OCI-LY7 (cell line): ENCODE results near the gene PODN. TPM values are rescaled to one million over a fixed set of nuclear protein-coding genes. Genes with fewer than 3 reads are reported as not detected.

Experiments used
- BruUV-seq: library from RNA; stranded (reverse); fragments of 400-500 nt; replicated peaks from 2 replicates; lab custom pipeline; 2021; lab: Mats Ljungman, UMichigan
- CTCF ChIA-PET: fragments of 300-600 bp; sonication (Branson Sonifier 250); formaldehyde crosslinking; loops from one replicate; lab custom pipeline; 2022; ENCODE audit warnings: antibody characterized with exemption; ENCODE audit not compliant: unreplicated experiment; lab: Charles Lee
- POLR2A ChIA-PET: fragments of 300-600 bp; sonication (Branson Sonifier 250); formaldehyde crosslinking; loops from one replicate; lab custom pipeline; 2022; ENCODE audit warnings: antibody characterized with exemption; lab: Charles Lee
- DNase-seq: peaks from one replicate; pipeline ENCODE4 v3.0.0-alpha.2; 2015; ENCODE audit warnings: low spot score
- H2AFZ ChIP-seq: fragments of 200-600 bp; sonication (generic), shearing (Covaris generic); 2 replicates; pipeline ENCODE4 v1.6.1; 2014; ENCODE audit warnings: mild to moderate bottlenecking, antibody characterized with exemption, low read length, moderate library complexity
- H3K27ac ChIP-seq: fragments of 200-600 bp; sonication (generic); 2 replicates; pipeline ENCODE4 v1.5.1; 2014; ENCODE audit warnings: mixed run types, low read depth, mild to moderate bottlenecking, moderate library complexity, low read length, inconsistent platforms; ENCODE audit not compliant: poor library complexity, severe bottlenecking
- H3K36me3 ChIP-seq: fragments of 200-600 bp; sonication (generic); 2 replicates; pipeline ENCODE4 v1.6.1; 2014; ENCODE audit warnings: mild to moderate bottlenecking, antibody characterized with exemption, low read length, moderate library complexity, mixed read lengths; ENCODE audit not compliant: insufficient read depth
- H3K4me1 ChIP-seq: fragments of 200-600 bp; sonication (generic); 2 replicates; pipeline ENCODE4 v1.5.1; 2014; ENCODE audit warnings: mild to moderate bottlenecking, low read length; ENCODE audit not compliant: insufficient read depth, poor library complexity, severe bottlenecking
- H3K4me2 ChIP-seq: fragments of 200-600 bp; sonication (generic); 2 replicates; pipeline ENCODE4 v1.6.1; 2014; ENCODE audit warnings: mild to moderate bottlenecking, low read length
- H3K4me3 ChIP-seq: fragments of 200-600 bp; sonication (generic); 2 replicates; pipeline ENCODE4 v1.5.1; 2014; ENCODE audit warnings: mild to moderate bottlenecking, low read depth, low read length; ENCODE audit not compliant: poor library complexity, severe bottlenecking
- H3K79me2 ChIP-seq: fragments of 200-600 bp; sonication (generic); 2 replicates; pipeline ENCODE4 v1.6.1; 2016; ENCODE audit warnings: low read depth, mild to moderate bottlenecking, low read length, moderate library complexity, mixed read lengths; ENCODE audit not compliant: insufficient read depth
- H3K9me2 ChIP-seq: fragments of 200-600 bp; sonication (generic); 2 replicates; pipeline ENCODE4 v1.6.1; 2016; ENCODE audit warnings: mild to moderate bottlenecking, low read length, mixed read lengths; ENCODE audit not compliant: insufficient read depth
- H3K9me3 ChIP-seq: fragments of 200-600 bp; sonication (generic); 2 replicates; pipeline ENCODE4 v1.6.1; 2014; ENCODE audit warnings: mild to moderate bottlenecking, mixed run types, low read length, mixed read lengths
- H4K20me1 ChIP-seq: fragments of 200-600 bp; sonication (generic); 2 replicates; pipeline ENCODE4 v1.6.1; 2014; ENCODE audit warnings: mild to moderate bottlenecking, antibody characterized with exemption, low read length, moderate library complexity, mixed read lengths; ENCODE audit not compliant: insufficient read depth
- EZH2phosphoT487 ChIP-seq: fragments of 200-600 bp; sonication (generic); IDR thresholded peaks from 2 replicates; pipeline ENCODE4 v1.6.1; 2018; ENCODE audit warnings: low read depth, borderline replicate concordance, mild to moderate bottlenecking, mixed run types, antibody characterized with exemption, low read length, moderate library complexity, mixed read lengths
- intact Hi-C: fragments of 100-400 bp; cut with micrococcal nuclease; formaldehyde crosslinking; loops from one replicate; pipeline ENCODE4 v1.10.0; 2022; ENCODE audit not compliant: unreplicated experiment
- total RNA-seq, 2 experiments: library from RNA; depleted of rRNA in 1 of 2; stranded (reverse); fragments of >200 nt in 1 of 2; shearing (Covaris generic) in 1 of 2; gene quantifications; 2 replicates each; pipeline ENCODE4 v1.2.3, GENCODE V29; 2014 to 2022
- TF ChIP-seq, protein P1 (sequence below): fragments of 200-600 bp; sonication (generic); conservative IDR thresholded peaks from 2 replicates; pipeline ENCODE4 v1.5.1; 2014; ENCODE audit warnings: mild to moderate bottlenecking, antibody characterized with exemption, low read length, moderate library complexity, mixed read lengths

Gene PODN
- total RNA-seq, 2 experiments from 2014 or later: not detected

DNA sequence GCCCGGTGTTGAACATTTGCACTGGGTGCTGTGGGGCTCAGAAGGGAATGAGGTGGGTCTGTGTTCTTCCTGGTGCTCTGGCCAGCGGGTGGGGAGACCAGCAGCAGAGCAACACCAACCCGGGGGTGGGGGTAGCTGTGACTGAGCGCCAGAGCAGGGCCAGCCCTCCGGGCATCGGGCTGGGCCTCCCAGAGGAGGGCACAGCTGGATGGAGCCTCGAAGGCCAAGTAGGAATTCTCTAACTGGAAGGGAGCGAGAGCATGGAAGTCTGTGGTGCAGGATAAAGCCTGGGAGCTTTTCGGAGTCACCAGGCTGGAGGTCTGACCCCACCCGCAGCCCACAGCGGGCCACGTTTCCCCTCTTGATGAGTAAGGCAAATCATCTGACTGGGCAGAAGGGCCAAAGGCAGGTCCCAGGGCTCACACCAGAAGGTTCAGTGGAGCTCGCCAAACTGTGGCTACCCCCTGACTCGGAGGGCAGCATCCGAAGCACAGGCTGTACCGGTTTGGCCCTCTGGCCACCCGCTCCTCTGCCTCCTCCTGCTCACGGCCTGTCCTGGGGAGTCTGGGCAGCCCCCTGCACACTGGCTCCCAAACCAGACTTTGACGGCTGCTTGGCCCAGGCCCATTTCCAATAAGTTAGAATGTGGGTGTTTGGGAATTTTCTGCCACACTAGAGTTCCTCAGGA lies 61.6 kb downstream of the PODN start:
- Histone ChIP-seq H4K20me1 (no peaks in the 10 kb centered on the region), H3K4me1 (no peaks in the 10 kb centered on the region), H3K27ac (no peak overlapping the region), H3K79me2 (no peaks in the 10 kb centered on the region), H3K36me3 (no peaks in the 10 kb centered on the region), H2AFZ (no peak overlapping the region), H3K9me3 (no peaks in the 10 kb centered on the region), H3K4me2 (no peak overlapping the region), H3K9me2 (no peaks in the 10 kb centered on the region), H3K4me3 (no peak overlapping the region)
- intact Hi-C loops: no loop called here
- DNase-seq: no peak
- TF ChIP-seq, protein P1, sequence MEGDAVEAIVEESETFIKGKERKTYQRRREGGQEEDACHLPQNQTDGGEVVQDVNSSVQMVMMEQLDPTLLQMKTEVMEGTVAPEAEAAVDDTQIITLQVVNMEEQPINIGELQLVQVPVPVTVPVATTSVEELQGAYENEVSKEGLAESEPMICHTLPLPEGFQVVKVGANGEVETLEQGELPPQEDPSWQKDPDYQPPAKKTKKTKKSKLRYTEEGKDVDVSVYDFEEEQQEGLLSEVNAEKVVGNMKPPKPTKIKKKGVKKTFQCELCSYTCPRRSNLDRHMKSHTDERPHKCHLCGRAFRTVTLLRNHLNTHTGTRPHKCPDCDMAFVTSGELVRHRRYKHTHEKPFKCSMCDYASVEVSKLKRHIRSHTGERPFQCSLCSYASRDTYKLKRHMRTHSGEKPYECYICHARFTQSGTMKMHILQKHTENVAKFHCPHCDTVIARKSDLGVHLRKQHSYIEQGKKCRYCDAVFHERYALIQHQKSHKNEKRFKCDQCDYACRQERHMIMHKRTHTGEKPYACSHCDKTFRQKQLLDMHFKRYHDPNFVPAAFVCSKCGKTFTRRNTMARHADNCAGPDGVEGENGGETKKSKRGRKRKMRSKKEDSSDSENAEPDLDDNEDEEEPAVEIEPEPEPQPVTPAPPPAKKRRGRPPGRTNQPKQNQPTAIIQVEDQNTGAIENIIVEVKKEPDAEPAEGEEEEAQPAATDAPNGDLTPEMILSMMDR: no peak
- TF ChIP-seq EZH2phosphoT487: no peak
- POLR2A ChIA-PET: no interaction called here
- BruUV-seq: no TSS peak
- CTCF ChIA-PET: no interaction called here

DNA sequence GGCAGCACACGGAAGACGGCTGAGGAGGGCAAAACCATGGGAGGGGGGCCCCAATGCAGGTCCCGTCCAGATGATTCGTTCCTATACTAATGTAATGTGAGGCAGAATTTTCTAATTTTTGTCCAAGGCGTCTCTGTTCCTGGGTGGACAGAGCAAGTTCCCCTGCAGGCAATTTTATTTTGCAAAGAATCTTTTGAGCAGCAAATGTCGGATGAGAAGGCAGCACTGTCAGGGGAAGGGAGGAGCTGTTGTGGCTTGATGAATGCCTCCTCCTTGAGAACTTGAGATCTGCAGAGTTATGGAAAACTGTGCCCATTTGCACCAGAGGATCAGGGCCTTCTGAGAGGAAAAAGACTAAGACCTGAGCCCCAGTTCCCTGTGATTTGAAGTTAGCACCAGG lies 63.1 kb downstream of the PODN start:
- no peak overlapping the region for H3K27ac ChIP-seq
- H3K79me2 ChIP-seq: no peaks in the 10 kb centered on the region
- ChIA-PET POLR2A (no interaction called here), CTCF (no interaction called here)
- no peak overlapping the region for H2AFZ ChIP-seq
- H3K9me3 ChIP-seq: no peaks in the 10 kb centered on the region
- TF ChIP-seq, protein P1: no peak
- TF ChIP-seq EZH2phosphoT487: no peak
- no peak overlapping the region for H3K4me2 ChIP-seq
- intact Hi-C loops: no loop called here
- H3K4me3 ChIP-seq: no peak overlapping the region
- no peaks in the 10 kb centered on the region for H3K9me2 ChIP-seq
- BruUV-seq: no TSS peak
- no peaks in the 10 kb centered on the region for H3K36me3 ChIP-seq
- H3K4me1 ChIP-seq: no peaks in the 10 kb centered on the region
- H4K20me1 ChIP-seq: no peaks in the 10 kb centered on the region
- no peak for DNase-seq

DNA sequence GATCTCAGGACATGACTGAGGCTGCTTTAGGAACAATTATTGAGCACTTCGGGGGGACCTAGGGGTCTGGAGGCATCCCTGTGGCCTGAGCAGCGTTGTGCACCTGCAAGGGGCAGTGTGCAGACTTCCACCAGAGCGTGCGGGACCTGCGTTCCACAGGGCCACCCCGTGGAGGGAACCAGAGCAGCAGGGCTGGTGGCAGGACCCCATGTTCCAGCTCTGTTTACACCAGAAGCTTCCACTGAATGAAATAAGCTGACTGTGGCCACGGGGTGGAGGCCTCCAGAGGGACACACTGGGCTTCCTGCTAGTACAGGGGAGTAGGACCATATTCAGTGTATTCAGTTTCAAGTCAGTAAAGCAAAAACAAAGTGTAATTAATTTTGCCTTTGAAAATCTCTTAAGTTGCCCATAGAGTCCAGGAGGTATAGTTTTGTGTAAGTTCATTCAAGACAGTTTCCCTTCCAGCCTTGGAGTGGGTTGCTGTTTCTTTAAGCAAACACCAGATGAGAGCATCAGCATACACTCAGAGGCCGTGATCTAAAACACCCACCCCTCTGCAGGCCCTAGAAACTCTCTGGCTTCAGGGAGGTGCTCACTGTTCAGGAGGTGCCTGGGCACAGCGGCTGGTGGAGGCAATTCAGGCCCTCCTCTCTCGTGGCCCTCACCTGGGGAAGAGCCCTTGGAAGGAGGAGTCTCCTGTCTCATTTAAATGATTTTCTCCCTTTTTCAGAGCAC lies 63.8 kb downstream of the PODN start:
- no peaks in the 10 kb centered on the region for H4K20me1 ChIP-seq
- no peak overlapping the region for H3K4me2 ChIP-seq
- DNase-seq: no peak
- intact Hi-C loops: no loop called here
- H3K4me1 ChIP-seq: no peaks in the 10 kb centered on the region
- H3K9me3 ChIP-seq: no peaks in the 10 kb centered on the region
- H3K4me3 ChIP-seq: no peak overlapping the region
- CTCF ChIA-PET: interaction anchor here (0.6 kb wide), 1 partner anchor 58 kb away, joined by 3 read pairs; no protein-coding TSS in a partner anchor
- H3K36me3 ChIP-seq: no peaks in the 10 kb centered on the region
- POLR2A ChIA-PET: no interaction called here
- BruUV-seq: no TSS peak
- no peak overlapping the region for H2AFZ ChIP-seq
- H3K27ac ChIP-seq: no peak overlapping the region
- H3K79me2 ChIP-seq: no peaks in the 10 kb centered on the region
- H3K9me2 ChIP-seq: no peaks in the 10 kb centered on the region
- TF ChIP-seq EZH2phosphoT487: no peak
- TF ChIP-seq, protein P1: no peak
